ENCODE data around the gene RBBP6.
"Not testable (repeated sequence)": the region's sequence is repeated elsewhere in the genome, so short reads cannot be mapped to it uniquely, and the experiment has no call there.

The RBBP6 gene

DNA sequence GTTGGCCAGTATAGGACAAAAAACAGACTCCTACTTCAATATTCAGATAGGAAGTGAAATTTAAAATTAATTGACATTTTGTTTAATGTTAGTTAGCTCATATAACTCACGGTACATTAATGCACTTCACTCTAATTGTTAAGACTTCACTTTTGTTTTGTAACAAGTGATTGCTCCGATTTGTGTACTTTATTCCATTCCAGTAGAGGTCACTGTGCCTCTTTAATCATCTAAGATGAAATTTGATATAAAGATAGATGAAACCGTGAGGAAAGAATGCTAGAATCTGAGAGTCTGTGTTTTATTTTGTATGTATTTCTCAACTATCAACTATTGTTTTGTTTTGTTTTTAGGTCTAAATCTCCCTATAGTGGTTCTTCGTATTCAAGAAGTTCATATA lies 29.0 kb downstream of the RBBP6 start:
- peak; percentile 46 for DNase-seq

DNA sequence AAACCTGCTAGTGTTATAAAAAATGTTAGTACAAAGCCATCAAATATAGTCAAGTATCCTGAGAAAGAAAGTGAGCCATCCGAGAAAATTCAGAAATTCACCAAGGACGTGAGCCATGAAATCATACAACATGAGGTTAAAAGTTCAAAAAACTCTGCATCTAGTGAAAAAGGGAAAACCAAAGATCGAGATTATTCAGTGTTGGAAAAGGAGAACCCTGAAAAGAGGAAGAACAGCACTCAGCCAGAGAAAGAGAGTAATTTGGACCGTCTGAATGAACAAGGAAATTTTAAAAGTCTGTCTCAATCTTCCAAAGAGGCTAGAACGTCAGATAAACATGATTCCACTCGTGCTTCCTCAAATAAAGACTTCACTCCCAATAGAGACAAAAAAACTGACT lies 31.7 kb downstream of the RBBP6 start:
- DNase-seq, result no peak

DNA sequence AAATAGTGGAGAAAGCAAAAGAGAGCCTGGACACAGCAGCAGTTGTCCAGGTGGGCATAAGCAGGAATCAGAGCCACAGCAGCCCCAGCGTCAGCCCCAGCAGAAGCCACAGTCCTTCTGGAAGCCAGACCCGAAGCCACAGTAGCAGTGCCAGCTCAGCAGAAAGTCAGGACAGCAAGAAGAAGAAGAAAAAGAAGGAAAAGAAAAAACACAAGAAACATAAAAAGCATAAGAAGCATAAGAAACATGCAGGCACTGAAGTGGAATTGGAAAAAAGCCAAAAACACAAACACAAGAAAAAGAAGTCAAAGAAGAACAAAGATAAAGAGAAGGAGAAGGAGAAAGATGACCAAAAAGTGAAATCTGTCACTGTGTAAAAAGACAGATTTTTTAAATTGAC lies 32.7 kb downstream of the RBBP6 start:
- DNase-seq, result no peak

DNA sequence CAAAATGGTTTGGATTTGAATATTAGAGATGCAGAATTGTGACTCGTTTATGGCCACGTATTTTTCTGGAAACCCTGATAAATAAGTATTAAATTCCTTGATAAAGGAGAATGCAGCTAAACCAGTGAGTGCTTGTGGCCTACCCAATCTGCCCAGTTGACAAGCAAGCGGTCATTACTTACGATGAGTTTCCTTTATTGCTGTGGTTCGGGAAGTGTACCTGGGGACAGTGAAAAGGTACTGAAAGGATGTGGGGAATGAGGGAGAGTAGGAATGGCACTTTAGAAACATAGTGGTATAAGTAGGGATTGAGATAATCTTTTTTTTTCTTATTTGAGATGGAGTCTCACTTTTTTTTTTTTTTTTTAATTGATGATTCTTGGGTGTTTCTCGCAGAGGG lies 33.8 kb downstream of the RBBP6 start:
- no peak for DNase-seq

DNA sequence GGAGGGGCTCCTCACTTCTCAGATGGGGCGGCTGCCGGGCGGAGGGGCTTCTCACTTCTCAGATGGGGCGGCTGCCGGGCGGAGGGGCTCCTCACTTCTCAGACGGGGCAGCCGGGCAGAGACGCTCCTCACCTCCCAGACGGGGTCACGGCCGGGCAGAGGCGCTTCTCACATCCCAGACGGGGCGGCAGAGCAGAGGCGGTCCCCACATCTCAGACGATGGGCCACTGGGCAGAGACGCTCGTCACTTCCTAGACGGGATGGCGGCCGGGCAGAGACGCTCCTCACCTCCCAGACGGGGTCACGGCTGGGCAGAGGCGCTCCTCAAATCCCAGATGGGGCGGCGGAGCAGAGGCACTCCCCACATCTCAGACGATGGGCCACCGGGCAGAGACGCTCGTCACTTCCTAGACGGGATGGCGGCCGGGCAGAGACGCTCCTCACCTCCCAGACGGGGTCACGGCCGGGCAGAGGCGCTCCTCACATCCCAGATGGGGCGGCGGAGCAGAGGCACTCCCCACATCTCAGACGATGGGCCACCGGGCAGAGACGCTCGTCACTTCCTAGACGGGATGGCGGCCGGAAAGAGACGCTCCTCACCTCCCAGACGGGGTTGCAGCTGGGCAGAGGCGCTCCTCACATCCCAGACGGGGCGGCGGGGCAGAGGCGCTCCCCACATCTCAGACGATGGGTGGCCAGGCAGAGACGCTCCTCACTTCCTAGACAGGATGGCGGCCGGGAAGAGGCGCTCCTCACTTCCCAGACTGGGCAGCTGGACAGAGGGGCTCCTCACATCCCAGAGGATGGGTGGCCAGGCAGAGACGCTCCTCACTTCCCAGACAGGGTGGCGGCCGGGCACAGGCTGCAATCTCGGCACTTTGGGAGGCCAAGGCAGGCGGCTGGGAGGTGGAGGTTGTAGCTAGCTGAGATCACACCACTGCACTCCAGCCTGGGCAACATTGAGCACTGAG lies 35.4 kb downstream of the RBBP6 start:
- DNase-seq, result not testable (repeated sequence)

DNA sequence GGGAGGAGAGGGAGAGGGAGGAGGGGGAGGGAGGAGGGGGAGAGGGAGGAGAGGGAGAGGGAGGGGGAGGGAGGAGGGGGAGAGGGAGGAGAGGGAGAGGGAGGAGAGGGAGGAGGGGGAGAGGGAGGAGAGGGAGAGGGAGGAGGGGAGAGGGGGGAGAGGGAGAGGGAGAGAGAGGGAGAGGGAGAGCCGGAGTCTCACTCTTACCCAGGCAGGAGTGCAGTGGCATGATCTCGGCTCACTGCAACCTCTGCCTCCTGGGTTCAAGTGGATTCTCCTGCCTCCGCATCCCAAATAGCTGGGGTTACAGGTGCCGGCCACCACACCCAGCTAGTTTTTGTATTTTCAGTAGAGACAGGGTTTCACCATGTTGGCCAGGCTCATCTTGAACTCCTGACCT lies 36.4 kb downstream of the RBBP6 start:
- not testable (repeated sequence) for DNase-seq

DNA sequence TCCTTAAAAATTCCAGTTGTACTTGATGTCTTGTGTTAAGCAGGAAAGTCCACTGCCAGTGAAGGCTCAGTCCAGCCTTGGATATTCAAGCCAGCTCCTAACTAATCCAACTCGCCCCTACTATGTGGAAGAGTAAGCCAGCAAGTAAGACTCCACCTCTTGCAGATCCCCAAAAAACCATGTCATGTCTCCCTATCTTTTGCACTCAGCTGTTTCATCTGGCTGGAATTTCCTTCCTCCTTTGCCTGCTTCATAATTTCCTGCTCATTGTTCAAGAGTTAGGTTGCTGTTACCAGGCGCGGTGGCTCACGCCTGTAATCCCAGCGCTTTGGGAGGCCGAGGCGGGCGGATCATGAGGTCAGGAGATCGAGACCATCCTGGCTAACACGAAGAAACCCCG lies 37.8 kb downstream of the RBBP6 start:
- no peak for DNase-seq

DNA sequence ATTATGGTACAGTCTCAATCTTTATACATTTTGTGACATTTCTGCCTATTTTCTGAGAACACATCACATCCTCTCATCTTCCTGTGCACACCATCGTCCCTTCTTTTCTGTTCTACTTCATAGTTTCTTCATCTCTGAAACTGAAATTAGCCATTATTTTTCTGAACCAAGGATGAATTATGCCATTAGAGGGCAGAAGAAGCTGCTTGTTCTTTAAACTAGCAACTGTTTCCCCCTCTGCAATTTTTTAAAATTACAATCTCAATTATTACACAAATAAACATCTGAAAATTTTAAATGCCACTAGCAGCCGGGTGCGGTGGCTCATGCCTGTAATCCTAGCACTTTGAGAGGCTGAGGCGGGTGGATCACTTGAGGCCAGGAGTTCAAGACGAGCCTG lies 41.3 kb downstream of the RBBP6 start:
- peak; percentile 54 for DNase-seq

DNA sequence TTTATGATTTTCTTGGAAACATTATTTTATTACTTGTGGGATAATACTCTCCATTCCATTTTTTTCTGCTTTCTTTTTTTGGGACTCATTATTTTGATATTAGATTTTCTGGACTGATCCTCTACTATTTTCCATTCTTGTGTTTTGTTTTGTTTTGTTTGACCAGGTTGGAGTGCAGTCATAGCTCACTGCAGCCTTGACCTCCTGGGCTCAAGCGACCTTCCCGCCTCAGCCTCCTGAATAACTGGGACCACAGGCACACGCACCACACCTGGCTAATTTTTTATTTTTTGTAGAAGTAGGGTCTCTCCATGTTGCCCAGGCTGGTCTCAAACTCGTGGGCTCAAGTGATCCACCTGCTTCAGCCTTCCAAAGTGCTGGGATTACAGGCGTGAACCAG lies 44.1 kb downstream of the RBBP6 start:
- no peak for DNase-seq

DNA sequence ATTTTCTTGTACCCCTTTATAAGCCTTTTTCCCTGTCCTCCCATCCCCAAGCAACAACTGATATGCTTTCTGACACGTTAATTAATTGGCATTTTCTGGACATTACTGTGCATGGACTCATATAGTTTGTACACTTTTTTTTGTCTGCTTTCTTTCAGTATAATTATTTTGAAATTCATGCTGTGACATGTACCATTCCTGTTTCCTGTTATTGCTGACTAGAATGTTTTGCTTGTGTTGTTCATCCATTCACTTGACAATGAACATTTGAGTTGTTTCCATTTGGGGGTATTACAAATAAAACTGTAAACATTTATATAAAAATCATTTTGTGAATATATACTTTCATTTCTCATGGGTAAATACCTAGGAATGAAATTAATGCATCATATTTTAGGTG lies 50.6 kb downstream of the RBBP6 start:
- no peak for DNase-seq

DNA sequence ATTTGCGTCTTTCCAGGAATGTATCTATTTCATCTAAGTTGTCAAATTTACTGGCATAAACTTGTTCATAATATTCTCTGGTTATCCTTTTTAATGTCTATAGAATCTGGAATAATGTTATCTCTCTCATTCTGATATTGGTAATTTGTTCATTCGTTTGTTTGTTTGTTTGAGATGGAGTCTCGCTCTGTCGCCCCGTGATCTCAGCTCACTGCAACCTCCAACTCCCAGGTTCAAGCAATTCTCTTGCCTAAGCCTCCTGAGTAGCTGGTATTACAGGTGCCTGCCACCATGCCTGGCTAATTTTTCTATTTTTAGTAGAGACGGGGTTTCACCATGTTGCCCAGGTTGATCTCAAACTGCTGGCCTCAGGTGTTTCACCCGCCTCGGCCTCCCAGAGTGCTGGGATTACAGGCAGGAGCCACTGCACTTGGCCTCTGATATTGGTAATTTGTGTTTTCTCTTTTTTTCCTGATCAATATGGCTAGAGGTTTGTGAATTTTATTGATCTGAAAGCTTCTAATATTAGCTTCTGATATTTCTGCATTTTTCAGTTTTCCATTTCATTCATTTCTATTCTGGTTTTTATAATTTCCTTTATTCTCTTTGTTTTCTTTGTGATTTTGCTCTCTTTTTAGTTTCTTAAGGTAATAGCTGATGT lies 59.5 kb downstream of the RBBP6 start:
- DNase-seq, result no peak

DNA sequence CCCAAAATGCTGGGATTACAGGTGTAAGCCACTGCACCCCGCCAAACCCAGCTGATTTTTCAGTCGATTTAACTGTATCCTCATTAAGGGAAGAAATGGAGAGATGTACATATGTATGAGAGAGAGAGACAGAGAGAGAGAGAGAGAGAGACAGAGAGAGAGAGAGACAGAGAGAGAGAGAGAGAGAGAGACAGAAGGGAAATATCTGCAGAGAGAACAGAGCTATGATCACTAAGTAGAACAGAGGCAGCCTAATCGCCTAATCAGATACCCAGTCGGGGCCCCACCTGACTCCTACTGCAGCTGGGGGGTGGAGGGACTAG lies 70.0 kb downstream of the RBBP6 start:
- no peak for DNase-seq

DNA sequence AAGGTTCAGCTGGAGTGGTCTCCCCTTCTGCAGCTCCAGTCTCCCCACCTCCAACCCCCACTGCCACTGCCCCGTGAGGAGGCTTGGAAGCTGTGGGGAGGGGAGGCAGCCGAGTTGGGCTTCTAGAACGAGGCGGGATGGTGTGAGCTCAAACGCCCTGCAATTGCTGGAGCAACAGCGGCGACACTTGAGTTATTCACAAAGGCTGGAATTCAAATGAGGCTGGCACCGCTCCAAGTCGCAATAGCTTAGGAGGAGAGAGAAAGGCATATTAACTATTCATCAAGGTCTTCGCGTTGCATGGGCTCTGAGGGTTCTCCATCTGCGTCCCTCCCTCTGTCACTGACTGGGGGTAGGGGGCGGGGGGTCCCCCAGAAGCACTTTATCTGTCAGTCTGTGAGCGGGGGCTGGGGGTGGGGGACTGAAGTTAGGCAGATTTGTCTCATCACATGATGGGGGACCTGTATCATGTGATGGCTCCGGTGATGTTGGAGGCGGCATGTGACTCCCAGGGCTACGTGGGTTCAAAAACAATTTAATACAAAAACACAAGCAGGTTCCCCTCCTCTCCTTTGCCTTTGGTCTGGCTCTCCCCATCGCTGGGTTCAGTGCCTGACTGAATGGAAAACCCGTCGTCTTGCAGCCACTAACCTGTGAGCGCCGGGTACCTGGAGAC lies 70.5 kb downstream of the RBBP6 start:
- DNase-seq, result peak; percentile 80

DNA sequence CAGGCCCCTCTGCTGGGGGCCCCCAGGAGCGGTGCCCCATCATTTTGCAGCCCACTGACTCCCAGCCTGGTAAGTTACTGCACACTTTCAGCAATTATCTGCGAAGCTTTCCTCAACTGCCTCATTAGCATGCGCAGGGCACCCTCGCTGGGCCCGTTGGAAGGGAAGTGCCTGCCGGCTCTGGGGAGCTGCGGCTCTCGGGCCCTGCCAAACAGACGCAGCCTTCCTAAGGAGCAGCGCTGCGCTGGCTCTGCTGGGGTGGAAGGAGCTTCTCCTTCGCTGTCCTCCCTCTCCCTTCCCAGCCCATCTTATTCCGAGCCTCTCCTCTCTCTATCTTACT lies 71.0 kb downstream of the RBBP6 start:
- DNase-seq, result peak; percentile 27

DNA sequence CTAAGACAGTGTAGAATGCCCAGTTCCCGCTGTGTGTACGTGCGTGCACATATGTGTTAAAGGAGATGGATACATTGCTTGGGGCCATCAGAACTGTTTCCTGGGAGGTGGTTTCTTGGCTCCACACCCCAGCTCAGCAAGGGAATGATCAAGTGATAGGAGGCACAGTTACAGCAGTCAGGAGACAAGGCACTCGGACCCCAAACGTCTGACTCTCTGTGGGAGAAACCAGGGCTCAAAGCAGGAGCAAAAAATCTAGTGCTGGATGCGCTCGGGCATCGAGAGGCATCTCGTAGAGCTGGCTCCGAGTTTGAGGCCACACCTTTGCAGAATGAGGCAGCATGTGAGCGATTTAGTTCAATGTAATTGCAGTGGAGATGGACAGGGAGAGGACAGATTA lies 71.9 kb downstream of the RBBP6 start:
- DNase-seq, result no peak

DNA sequence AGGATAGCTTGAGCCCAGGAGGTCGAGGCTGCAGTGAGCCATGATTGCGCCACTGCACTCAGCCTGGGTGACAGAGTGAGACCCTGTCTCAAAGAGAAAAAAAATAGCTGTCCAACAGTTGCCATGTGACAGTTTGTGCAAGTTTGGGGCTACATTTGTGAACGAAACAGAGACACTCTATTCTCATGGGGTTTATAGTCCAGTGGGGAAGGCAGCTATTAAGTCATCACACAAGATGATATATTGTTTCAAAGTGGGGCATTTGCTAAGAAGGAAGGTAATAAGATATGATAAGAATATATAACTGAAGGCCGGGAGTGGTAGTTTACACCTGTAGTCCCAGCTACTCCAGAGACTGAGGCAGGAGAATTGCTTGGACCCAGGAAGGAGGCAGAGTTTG lies 73.3 kb downstream of the RBBP6 start:
- DNase-seq, result no peak

DNA sequence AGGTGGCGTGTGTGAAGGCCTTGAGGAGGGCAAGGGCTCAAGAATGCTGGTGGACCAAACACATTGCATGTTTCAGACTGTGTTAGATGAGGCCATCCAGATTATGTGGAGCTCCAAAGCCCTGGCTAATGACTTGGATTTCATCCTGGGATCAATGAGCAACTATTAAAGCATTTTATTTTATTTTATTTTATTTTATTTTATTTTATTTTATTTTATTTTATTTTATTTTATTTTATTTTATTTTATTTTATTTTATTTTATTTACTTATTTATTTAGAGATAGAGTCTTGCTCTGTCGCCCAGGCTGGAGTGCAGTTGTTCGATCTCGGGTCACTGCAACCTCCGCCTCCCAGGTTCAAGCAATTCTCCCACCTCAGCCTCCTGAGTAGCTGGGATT lies 73.9 kb downstream of the RBBP6 start:
- not testable (repeated sequence) for DNase-seq

DNA sequence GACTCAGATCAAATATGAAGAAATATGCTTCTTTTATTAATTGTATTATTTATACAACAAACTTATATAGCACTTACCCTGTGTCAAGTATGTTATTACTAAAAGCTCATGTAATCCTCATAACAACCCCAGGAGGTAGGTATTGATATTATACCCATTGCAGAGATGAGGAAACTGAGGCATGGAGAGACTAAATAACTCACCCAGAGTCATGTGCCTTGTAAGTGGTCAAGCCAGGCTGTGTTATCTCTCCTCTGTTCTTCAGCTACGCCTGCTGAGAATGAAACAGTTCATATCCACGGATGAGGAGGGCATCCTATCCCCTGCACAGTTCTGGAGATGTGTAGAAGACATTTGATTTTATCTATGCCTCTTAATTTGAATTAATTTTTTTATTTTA lies 78.1 kb downstream of the RBBP6 start:
- no peak for DNase-seq
